ENCODE data around the gene WDR90. TPM values are rescaled to one million over a fixed set of nuclear protein-coding genes. Genes with fewer than 3 reads are reported as not detected.

Gene WDR90
- polyA plus RNA-seq, 2 of the 4 experiments (the other 2 are of a cell fraction): 6.5 to 30.7 TPM

- Histone ChIP-seq H3K27ac (no peak overlapping the region), H3K4me2 (no peak overlapping the region), H3K4me1 (peaks cover 30% of the 10 kb centered on the region), H3K4me3 (no peak overlapping the region), H3K9me3 (no peaks in the 10 kb centered on the region)
- ChIA-PET CTCF (interaction anchor here (0.6 to 2.7 kb wide), 5 partner anchors 10 to 169 kb away, joined by 3 to 12 read pairs (median 8); no protein-coding TSS in a partner anchor), POLR2A (no interaction called here)
- ATAC-seq: no peak
- DNase-seq (ENCODE audit: low read depth in 1 of 2, low spot score in 1 of 2): no peak
- WGBS (ENCODE audit: missing lambda C conversion rate): 91% methylated on average over 13 of the region's 15 CpGs
- FAIRE-seq: no peak
- TF ChIP-seq ESRRA (IDR thresholded peaks at IDR 0.05; ENCODE audit: borderline replicate concordance, low read length) (no peak), TP53 (CRISPR knock-in tag; IDR thresholded peaks at IDR 0.05) (no peak), ZSCAN20 (CRISPR knock-in tag; IDR thresholded peaks at IDR 0.05) (no peak), EHMT2 (IDR thresholded peaks at IDR 0.05; ENCODE audit: low read depth) (no peak), TFCP2L1 (CRISPR knock-in tag; IDR thresholded peaks at IDR 0.05) (no peak), ELK1 (IDR thresholded peaks at IDR 0.05; ENCODE audit: low read depth, low read length) (no peak), BCL3 (IDR thresholded peaks at IDR 0.05) (no peak), HOXB13 (CRISPR knock-in tag; IDR thresholded peaks at IDR 0.05; ENCODE audit: low read depth) (no peak), ATOH8 (CRISPR knock-in tag; IDR thresholded peaks at IDR 0.05; ENCODE audit: low read depth) (no peak), GATA3 (IDR thresholded peaks at IDR 0.05; ENCODE audit: borderline replicate concordance) (no peak), MAX (IDR thresholded peaks at IDR 0.05) (no peak), CHD2 (IDR thresholded peaks at IDR 0.05; ENCODE audit: low read length, partially characterized antibody) (no peak), BHLHE40 (IDR thresholded peaks at IDR 0.05; ENCODE audit: low read depth, low read length) (no peak)
These were observed 11.1 kb upstream of the WDR90 start for GRCh38 chr16:638034-638543.

GRCh38 chr16:638836-639235 lies 10.3 kb upstream of the WDR90 start:
- TF ChIP-seq PHF8 (IDR thresholded peaks at IDR 0.05; ENCODE audit: borderline replicate concordance, low read depth) (no peak), CEBPB (IDR thresholded peaks at IDR 0.05) (no peak), HOXB13 (CRISPR knock-in tag; IDR thresholded peaks at IDR 0.05; ENCODE audit: low read depth) (no peak)
- WGBS (ENCODE audit: missing lambda C conversion rate): 85% methylated on average over 9 of the region's 9 CpGs
- CTCF ChIA-PET: interaction anchor here (1.0 to 1.8 kb wide), 3 partner anchors 9 to 81 kb away, joined by 3 to 8 read pairs (median 8); no protein-coding TSS in a partner anchor

GRCh38 chr16:640614-641013 lies 8.6 kb upstream of the WDR90 start:
- ATAC-seq (no peak), FAIRE-seq (no peak), DNase-seq (ENCODE audit: low read depth in 1 of 2, low spot score in 1 of 2) (no peak)
- WGBS (ENCODE audit: missing lambda C conversion rate): 100% methylated on average over 3 of the region's 5 CpGs
- ChIA-PET CTCF (interaction anchor here (0.5 kb wide), 1 partner anchor 45 kb away, joined by 3 read pairs; no protein-coding TSS in a partner anchor), POLR2A (interaction anchor here (0.7 kb wide), 1 partner anchor 39 kb away, joined by 7 read pairs; the partner anchor contains the start of gene STUB1)
- Histone ChIP-seq H3K9me3 (no peaks in the 10 kb centered on the region), H3K27ac (peak overlapping the region in 1 of 2 experiments; percentile 94; a peak in 3 of 6 replicates), H3K4me3 (no peak overlapping the region), H3K4me1 (peaks cover 34% of the 10 kb centered on the region), H3K4me2 (peak overlapping the region; percentile 86; the same call in 2 of the 3 replicates)
- TF ChIP-seq RARB (CRISPR knock-in tag; IDR thresholded peaks at IDR 0.05): no peak
- TF ChIP-seq FOSL2 (IDR thresholded peaks at IDR 0.05): no peak
- no peak for TF ChIP-seq FOSL2 (CRISPR knock-in tag; IDR thresholded peaks at IDR 0.05)
- no peak for TF ChIP-seq NFE2L2 (conservative IDR thresholded peaks at IDR 0.05; ENCODE audit: low read length)
- TF ChIP-seq JUN (IDR thresholded peaks at IDR 0.05): no peak
- no peak for TF ChIP-seq TFCP2L1 (CRISPR knock-in tag; IDR thresholded peaks at IDR 0.05)
- no peak for TF ChIP-seq EP300 (IDR thresholded peaks at IDR 0.05)
- TF ChIP-seq PBX3 (IDR thresholded peaks at IDR 0.05): no peak
- TF ChIP-seq ESRRA (IDR thresholded peaks at IDR 0.05; ENCODE audit: borderline replicate concordance, low read length): no peak
- no peak for TF ChIP-seq KDM5A (IDR thresholded peaks at IDR 0.05)
- TF ChIP-seq KDM1A (IDR thresholded peaks at IDR 0.05; ENCODE audit: low read depth): no peak
- TF ChIP-seq NPAS2 (CRISPR knock-in tag; IDR thresholded peaks at IDR 0.05; ENCODE audit: borderline replicate concordance): no peak
- TF ChIP-seq HEYL (CRISPR knock-in tag; IDR thresholded peaks at IDR 0.05): no peak
- TF ChIP-seq GATA3 (IDR thresholded peaks at IDR 0.05; ENCODE audit: borderline replicate concordance): no peak

More at GRCh38 chr16:638836-639235, 10.3 kb upstream of the WDR90 start:
- ATAC-seq (no peak), FAIRE-seq (no peak), DNase-seq (ENCODE audit: low read depth in 1 of 2, low spot score in 1 of 2) (no peak)
- POLR2A ChIA-PET: no interaction called here
- Histone ChIP-seq H3K9me3 (no peaks in the 10 kb centered on the region), H3K4me2 (no peak overlapping the region), H3K4me3 (no peak overlapping the region), H3K4me1 (peaks cover 31% of the 10 kb centered on the region), H3K27ac (no peak overlapping the region)
